Erythroblast (primary cell): ENCODE data around the gene CALCR.

Experiments used
- GATA1 ChIP-seq: IDR thresholded peaks from 2 replicates; pipeline ENCODE4 v1.6.1; 2011; ENCODE audit warnings: low read depth, mild to moderate bottlenecking, control low read depth, low read length, moderate library complexity
- POLR2A ChIP-seq: IDR thresholded peaks from 2 replicates; pipeline ENCODE4 v1.6.1; 2011; ENCODE audit warnings: mild to moderate bottlenecking, low read length

GRCh38 chr7:93461350-93461749, 113.2 kb downstream of the CALCR start:
- TF ChIP-seq POLR2A (no peak), GATA1 (no peak)
